Panc1 (cell line): ENCODE data around the gene KRT78.

Experiments
- CTCF ChIP-seq: fragments of 450-650 bp; IDR thresholded peaks from 2 replicates; pipeline ENCODE4 v1.5.1; 2017; ENCODE audit warnings: mild to moderate bottlenecking
- POLR2AphosphoS5 ChIP-seq: IDR thresholded peaks from 2 replicates; pipeline ENCODE4 v1.6.1; 2012; ENCODE audit warnings: mild to moderate bottlenecking, low read depth, low read length, moderate library complexity
- REST ChIP-seq, 2 experiments: IDR thresholded peaks; 2 replicates each; pipeline ENCODE4 v1.6.1; 2011 to 2012; ENCODE audit warnings: low read depth in 2 of 2, control low read depth in 1 of 2, low read length in 1 of 2, mild to moderate bottlenecking in 1 of 2, moderate library complexity in 1 of 2; ENCODE audit not compliant: insufficient read depth in 1 of 2
- SIN3A ChIP-seq: IDR thresholded peaks from 2 replicates; pipeline ENCODE4 v1.6.1; 2012; ENCODE audit warnings: low read depth, mild to moderate bottlenecking, low read length, moderate library complexity, borderline replicate concordance; ENCODE audit not compliant: insufficient read depth
- TCF7L2 ChIP-seq: IDR thresholded peaks from 2 replicates; pipeline ENCODE4 v1.6.1; 2011; ENCODE audit warnings: mild to moderate bottlenecking, low read depth, low read length, inconsistent platforms

GRCh38 chr12:52879394-52880351 lies 30.9 kb upstream of the KRT78 start:
- TF ChIP-seq CTCF (peak; percentile 98), SIN3A (no peak), POLR2AphosphoS5 (no peak), REST (IDR thresholded peaks at IDR 0.05; ENCODE audit: insufficient read depth in 1 of 2, low read depth in 2 of 2, low read length in 1 of 2) (no peak), TCF7L2 (no peak)
